Large intestine (tissue), 3 donors: Measurements from ENCODE around the gene CUL4A. TPM values are rescaled to one million over a fixed set of nuclear protein-coding genes. Genes with fewer than 3 reads are reported as not detected.

Source experiments
- DNase-seq, 2 donors: peaks; one replicate each; pipeline versions ENCODE4 v3.0.0 to v3.0.0-alpha.2; 2013
- H3K27ac ChIP-seq: one replicate; pipeline ENCODE4 v1.5.1; 2013; ENCODE audit warnings: low read length
- H3K27me3 ChIP-seq: 2 replicates; pipeline ENCODE4 v1.6.1; 2013; ENCODE audit warnings: low read length; ENCODE audit not compliant: control insufficient read depth, insufficient read depth
- H3K36me3 ChIP-seq: 2 replicates; pipeline ENCODE4 v1.6.1; 2013; ENCODE audit warnings: low read length; ENCODE audit not compliant: control insufficient read depth, insufficient read depth
- H3K4me1 ChIP-seq: one replicate; pipeline ENCODE4 v1.6.1; 2013; ENCODE audit warnings: low read length; ENCODE audit not compliant: control insufficient read depth, insufficient read depth
- H3K4me3 ChIP-seq: one replicate; pipeline ENCODE4 v1.5.1; 2013; ENCODE audit warnings: low read length
- H3K9me3 ChIP-seq: one replicate; pipeline ENCODE4 v1.6.1; 2013; ENCODE audit warnings: mild to moderate bottlenecking, low read depth, low read length, moderate library complexity; ENCODE audit not compliant: control insufficient read depth
- WGBS: methylation state at CpG from one replicate; pipeline ENCODE4 v1.1.5; 2013; ENCODE audit warnings: low lambda C conversion rate; ENCODE audit not compliant: insufficient coverage; 5-methylcytosine and 5-hydroxymethylcytosine counted together
- polyA plus RNA-seq: library from polyadenylated mRNA; unstranded; fragments of 120-200 nt; gene quantifications from one replicate; pipeline ENCODE4 v1.2.1, GENCODE V29; 2013

Gene CUL4A
- polyA plus RNA-seq, 1 donor, result 78.4 TPM

DNA sequence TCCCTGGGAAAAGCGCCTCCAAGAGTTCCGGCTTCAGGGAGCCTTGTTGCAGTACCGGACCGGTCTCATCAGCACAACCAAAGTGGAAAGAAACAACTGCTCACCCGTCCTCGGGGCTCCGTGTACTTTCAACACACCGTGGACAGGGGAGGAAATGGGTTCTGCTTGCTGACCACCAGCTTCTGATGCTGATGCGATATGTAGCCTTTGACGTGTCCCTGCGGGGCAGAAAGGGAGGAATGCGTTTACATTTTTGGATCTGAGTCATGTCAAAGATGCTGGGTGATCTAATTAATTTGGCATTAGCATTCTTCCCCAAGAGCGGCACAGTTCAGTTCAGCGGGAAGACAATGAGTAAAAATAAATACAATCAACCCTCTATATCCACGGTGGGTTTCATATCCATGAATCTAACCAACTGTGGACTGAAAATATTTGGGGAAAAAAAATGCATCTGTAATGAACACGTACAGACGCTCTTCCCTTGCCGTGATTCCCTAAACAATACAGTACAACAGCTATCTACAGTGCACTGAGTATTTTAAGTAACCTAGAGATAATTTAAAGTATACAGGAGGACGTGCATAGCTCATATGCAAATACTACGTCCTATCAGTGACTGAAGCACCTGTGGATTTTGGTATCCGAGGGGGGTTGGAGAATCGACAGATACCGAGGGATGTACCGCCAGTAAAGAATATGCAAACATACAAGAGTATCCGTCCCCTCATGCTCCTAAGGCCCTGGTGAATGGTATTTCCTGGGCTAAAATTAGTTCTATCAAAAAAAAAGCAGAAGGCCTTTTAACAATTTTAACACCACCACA lies 31.1 kb upstream of the CUL4A start:
- no peak for DNase-seq
- no peak overlapping the region for H3K27ac ChIP-seq
- no peaks in the 10 kb centered on the region for H3K27me3 ChIP-seq
- no peak overlapping the region for H3K4me3 ChIP-seq
- 74% methylated on average over 8 of the region's 25 CpGs for WGBS
- no peaks in the 10 kb centered on the region for H3K4me1 ChIP-seq
- peaks cover 73% of the 10 kb centered on the region for H3K36me3 ChIP-seq
- no peaks in the 10 kb centered on the region for H3K9me3 ChIP-seq

DNA sequence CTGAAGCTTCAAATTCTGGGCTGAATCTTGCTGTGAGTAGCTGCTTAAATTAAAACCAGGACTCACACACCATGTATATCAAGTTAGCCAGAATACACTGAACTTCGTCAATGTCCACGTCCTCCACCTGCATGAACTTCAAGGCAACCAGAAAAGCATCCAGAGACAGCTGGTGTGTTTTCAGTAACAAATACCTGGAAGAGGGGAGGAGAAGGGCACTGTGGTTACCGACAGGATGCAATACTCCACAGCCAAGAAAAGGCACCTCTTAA lies 30.6 kb upstream of the CUL4A start:
- no CpG with 5 or more reads among the region's 3 CpGs for WGBS
- Histone ChIP-seq H3K27ac (no peak overlapping the region), H3K9me3 (no peaks in the 10 kb centered on the region), H3K27me3 (no peaks in the 10 kb centered on the region), H3K4me1 (no peaks in the 10 kb centered on the region), H3K4me3 (no peak overlapping the region), H3K36me3 (peaks cover 78% of the 10 kb centered on the region)
- DNase-seq, result no peak

DNA sequence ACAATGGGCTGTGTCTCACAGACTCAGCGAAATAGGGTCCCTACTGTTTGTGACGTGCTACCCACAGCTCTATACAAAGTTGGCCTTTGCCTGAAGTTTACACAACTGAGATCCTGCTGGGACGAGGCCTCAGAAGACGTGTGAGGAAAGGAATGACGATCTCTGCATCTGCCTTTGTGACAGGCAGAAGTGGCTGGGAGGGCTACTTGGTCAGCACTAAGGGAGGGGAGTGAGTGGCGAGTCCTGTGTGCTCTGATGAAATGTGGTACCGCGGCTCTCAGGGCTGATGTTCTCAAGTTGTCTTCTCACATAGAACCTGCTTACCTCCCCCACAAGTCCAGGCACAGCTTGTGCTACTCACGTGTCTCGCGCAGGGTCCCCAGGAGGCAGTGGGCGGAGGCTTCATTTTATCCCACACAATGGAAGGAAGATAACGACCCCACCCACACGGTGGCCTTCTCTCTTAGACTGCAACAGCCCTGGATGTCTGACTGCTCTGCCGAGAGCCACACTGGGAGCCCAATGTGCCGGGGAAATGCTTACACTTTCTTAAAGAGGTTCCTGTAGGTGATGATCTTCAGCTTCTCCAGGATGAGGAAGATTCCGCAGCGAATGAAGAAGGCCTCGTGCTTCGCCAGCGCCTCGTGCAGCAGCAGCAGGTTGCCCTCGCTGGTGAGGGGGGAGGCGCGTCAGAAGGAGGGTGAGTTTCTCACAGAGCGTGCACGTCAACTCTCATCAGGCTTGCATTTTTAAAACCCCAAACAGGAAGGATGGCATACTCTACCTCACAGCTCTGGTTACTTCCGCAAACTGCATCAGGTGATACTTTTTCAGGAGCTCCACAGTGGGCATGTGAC lies 29.8 kb upstream of the CUL4A start:
- Histone ChIP-seq H3K27ac (no peak overlapping the region), H3K4me3 (no peak overlapping the region), H3K27me3 (no peaks in the 10 kb centered on the region), H3K36me3 (peaks cover 77% of the 10 kb centered on the region), H3K9me3 (no peaks in the 10 kb centered on the region), H3K4me1 (no peaks in the 10 kb centered on the region)
- WGBS, result no CpG with 5 or more reads among the region's 28 CpGs
- DNase-seq, result no peak

DNA sequence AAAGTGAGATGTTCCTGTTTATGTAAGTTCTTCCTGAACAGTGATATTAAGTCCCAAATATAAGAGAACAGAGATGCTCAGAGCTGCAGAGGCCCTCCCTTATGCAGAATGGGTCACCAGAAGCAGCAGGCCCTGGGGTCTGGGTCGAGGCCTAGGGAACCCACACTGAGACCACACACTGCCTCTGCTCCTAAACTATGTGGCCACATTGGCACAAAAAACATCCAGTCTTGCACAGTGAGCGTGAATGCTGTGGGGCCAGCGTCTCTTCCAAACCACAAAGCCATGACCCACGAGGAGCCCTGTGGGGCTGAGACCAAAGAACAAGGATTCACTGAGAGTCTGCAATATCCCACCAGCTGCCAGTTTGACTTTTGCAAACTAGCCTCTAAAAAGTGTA lies 27.4 kb upstream of the CUL4A start:
- Histone ChIP-seq H3K27ac (no peak overlapping the region), H3K4me3 (no peak overlapping the region), H3K4me1 (no peaks in the 10 kb centered on the region), H3K36me3 (peaks cover 70% of the 10 kb centered on the region), H3K27me3 (no peaks in the 10 kb centered on the region), H3K9me3 (no peaks in the 10 kb centered on the region)
- no CpG with 5 or more reads among the region's 4 CpGs for WGBS
- no peak for DNase-seq

DNA sequence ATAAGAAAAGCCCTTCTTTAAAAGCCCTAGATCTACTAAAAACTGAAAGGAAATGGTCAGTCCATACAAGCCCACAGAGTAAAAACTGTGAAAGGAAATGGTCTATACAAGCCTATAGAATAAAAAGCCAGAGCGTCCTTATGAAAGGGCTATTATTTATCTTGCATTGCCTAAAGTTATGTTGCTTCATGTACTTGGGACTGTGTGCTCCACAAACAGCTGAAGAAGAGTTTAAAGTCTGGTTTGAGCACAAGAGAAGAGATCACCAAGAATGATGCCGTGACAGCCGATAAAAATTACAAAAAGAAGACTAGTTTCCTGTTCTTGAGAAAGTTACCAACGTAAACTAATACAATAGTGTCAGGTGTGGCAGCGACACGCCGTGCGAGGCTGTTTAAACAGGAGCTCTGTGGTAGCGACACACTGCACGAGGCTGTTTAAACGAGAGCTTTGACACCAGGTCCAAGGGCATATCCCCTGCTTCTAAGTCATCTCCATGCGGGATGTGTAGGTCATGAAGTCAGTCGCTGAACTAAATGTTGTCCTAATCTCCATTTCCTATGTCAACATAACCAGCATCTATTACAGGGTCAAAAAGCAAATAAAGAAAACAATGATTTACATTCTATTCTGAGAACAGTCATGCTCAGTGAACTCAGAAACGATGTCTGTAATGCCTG lies 25.8 kb upstream of the CUL4A start:
- no peak for DNase-seq
- Histone ChIP-seq H3K4me1 (no peaks in the 10 kb centered on the region), H3K27me3 (no peaks in the 10 kb centered on the region), H3K4me3 (no peak overlapping the region), H3K9me3 (no peaks in the 10 kb centered on the region), H3K36me3 (peaks cover 74% of the 10 kb centered on the region), H3K27ac (no peak overlapping the region)
- WGBS, result 61% methylated on average over 2 of the region's 14 CpGs

DNA sequence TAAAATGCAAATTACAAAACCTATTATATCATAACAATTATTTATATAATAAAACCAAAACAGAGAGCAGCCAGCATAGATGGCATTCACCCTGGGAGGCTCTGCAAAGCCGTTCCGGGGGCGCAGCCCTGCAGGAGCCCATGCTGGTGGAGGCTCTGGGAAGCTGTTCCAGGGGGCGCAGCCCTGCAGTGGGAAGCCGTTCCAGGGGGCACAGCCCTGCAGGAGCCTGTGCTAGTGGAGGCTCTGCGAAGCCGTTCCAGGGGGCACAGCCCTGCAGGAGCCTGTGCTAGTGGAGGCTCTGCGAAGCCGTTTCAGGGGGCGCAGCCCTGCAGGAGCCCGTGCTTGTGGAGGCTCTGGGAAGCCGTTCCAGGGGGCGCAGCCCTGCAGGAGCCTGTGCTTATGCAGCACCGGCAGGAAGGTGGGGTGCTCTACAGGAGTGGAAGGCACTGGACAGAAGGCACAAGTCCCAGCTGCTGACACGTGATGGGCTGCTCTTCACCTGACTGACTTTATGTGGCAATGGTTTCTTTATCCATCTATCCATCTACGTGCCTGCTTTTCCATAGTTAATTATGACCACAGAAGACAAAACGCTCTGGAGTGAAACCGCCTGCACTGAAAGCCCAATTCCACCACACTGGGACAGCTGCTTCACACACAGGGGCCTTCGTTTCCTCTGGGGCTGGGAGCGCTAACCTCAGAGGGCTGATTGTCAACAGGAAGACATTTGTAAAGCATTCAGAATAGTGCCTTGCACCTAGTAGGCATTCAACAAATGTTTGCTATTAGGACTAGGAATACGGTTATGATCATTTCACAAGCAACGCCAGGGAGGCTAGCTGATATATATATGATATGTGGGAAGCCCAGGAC lies 24.6 kb upstream of the CUL4A start:
- H3K36me3 ChIP-seq, result peaks cover 71% of the 10 kb centered on the region
- H3K4me1 ChIP-seq, result no peaks in the 10 kb centered on the region
- no peak overlapping the region for H3K27ac ChIP-seq
- no peaks in the 10 kb centered on the region for H3K27me3 ChIP-seq
- no peak for DNase-seq
- 100% methylated on average over 1 of the region's 22 CpGs for WGBS
- H3K9me3 ChIP-seq, result no peaks in the 10 kb centered on the region
- no peak overlapping the region for H3K4me3 ChIP-seq

DNA sequence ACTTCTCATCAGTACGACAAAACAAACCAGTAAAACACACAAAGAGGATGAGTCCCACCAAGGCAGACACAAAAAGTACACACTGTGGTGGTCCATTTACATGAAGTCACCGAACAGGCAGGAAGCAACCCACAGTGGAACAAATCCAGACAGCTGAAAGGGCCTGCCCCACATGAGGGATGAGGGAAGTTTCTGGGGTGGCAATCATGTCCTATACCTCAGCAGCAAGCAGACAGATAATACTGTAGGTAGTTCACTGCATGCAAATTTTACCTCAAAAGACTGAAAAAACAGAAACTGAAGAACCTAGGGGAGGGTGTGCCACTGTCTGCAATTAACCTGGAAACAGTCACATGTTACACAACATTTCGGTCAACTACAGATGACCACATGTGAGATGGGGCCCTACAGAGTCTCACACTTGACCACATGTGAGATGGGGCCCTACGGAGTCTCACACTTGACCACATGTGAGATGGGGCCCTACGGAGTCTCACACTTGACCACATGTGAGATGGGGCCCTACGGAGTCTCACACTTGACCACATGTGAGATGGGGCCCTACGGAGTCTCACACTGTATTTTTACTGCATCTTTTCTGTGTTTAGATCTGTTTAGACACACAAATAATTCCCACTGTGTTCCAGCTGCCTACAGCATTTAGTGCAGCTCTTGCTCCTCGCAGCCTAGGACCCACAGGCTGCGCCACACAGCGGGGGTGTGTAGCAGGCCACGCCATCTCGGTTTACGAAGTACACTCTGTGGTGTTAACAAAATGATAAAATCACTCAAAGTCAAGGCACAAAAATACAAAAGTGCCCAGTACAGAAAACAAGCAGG lies 23.1 kb upstream of the CUL4A start:
- Histone ChIP-seq H3K4me1 (no peaks in the 10 kb centered on the region), H3K4me3 (no peak overlapping the region), H3K36me3 (peaks cover 63% of the 10 kb centered on the region), H3K27me3 (no peaks in the 10 kb centered on the region), H3K9me3 (no peaks in the 10 kb centered on the region), H3K27ac (no peak overlapping the region)
- WGBS, result 80% methylated on average over 1 of the region's 13 CpGs
- no peak for DNase-seq

DNA sequence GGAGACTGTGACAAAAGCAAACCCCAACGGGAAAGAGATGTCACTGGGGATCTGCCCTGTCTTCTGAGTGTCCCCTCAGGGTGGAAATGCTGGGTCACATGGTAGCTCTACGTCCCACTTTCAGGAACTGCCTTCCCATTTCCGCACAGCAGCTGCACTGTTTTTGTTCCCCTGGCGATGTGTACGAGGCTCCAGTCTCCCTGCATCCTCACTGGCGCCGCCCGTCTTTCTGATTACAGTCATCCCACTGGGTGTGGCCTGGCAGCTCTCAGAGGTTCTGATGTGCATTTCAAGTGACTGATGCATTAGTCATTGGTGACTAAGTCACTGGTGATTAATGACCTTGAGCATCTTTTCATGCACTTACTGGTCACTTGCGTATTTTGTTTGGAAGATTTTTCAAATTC lies 22.1 kb upstream of the CUL4A start:
- Histone ChIP-seq H3K27me3 (no peaks in the 10 kb centered on the region), H3K4me1 (no peaks in the 10 kb centered on the region), H3K4me3 (no peak overlapping the region), H3K9me3 (no peaks in the 10 kb centered on the region), H3K36me3 (peaks cover 65% of the 10 kb centered on the region), H3K27ac (no peak overlapping the region)
- DNase-seq, result no peak
- WGBS, result 84% methylated on average over 2 of the region's 9 CpGs

DNA sequence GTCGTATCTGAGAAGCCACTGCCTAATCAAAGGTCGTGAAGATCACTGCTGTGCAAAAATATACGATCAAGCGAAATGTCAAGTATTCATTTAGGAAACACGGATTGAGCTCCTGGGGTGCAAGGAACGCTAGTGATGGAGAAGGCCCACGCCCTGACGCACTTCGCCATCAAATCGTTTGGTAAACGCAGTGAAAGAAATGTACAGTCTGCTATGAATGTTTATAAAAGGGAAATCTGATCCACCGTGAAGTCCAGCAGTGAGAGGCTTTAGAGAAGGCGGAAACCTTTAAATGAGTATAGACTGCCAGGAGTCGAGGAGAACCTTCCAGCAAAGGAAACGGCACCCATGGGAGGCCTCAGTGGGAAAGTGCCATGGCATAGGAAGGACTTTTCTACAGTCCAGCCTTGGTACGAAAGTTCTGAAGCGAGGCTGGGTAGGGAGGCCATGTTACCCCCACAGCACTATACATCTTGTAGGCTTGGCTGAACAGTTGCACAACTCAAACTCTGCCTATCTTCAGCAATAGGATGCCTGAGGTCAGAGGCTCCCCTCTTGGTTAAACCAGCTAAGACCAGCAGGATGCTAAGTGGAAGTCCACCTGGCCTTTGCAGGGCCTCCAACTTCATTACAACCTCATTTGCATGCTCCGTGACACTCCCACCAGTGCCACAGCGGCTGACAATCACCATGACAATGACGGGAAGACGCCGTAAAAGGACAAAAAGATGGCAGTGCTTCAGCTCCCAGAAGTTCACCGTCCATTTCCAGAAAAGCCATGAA lies 21.3 kb upstream of the CUL4A start:
- WGBS, result 93% methylated on average over 7 of the region's 23 CpGs
- H3K27ac ChIP-seq, result no peak overlapping the region
- H3K27me3 ChIP-seq, result no peaks in the 10 kb centered on the region
- no peaks in the 10 kb centered on the region for H3K4me1 ChIP-seq
- H3K9me3 ChIP-seq, result no peaks in the 10 kb centered on the region
- DNase-seq, result no peak
- no peak overlapping the region for H3K4me3 ChIP-seq
- H3K36me3 ChIP-seq, result peaks cover 65% of the 10 kb centered on the region
